Measurements from ENCODE around the gene PSMA5. TPM values are rescaled to one million over a fixed set of nuclear protein-coding genes. Genes with fewer than 3 reads are reported as not detected.

Gene PSMA5
- total RNA-seq, 1 donor = 56.1 TPM

DNA sequence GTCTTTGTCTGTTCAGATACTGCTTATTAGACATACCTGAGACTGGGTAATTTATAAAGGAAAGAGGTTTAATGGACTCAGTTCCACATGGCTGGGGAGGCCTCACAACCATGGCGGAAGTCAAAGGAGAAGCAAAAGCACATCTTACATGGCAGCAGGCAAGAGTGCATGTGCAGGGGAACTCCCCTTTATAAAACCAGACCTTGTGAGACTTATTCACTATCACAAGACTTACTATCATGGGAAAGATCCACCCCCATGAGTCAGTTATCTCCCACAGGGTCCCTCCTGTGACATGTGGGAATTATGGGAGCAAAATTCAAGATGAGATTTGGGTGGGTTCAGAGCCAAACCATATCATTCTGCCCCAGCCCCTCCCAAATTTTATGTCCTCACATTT lies 7.1 kb upstream of the PSMA5 start:
- TF ChIP-seq CTCF (IDR thresholded peaks at IDR 0.05; ENCODE audit: insufficient read depth, low read length) = no peak
- no peak for DNase-seq (ENCODE audit: low read depth)
- H3K4me3 ChIP-seq (ENCODE audit: low read depth, low read length) = no peak overlapping the region

GRCh38 chr1:109432336-109432735 lies 6.1 kb upstream of the PSMA5 start:
- no peak for TF ChIP-seq CTCF (IDR thresholded peaks at IDR 0.05; ENCODE audit: insufficient read depth, low read length)
- DNase-seq (ENCODE audit: low read depth) = peak; percentile 58
- H3K4me3 ChIP-seq (ENCODE audit: low read depth, low read length) = no peak overlapping the region

DNA sequence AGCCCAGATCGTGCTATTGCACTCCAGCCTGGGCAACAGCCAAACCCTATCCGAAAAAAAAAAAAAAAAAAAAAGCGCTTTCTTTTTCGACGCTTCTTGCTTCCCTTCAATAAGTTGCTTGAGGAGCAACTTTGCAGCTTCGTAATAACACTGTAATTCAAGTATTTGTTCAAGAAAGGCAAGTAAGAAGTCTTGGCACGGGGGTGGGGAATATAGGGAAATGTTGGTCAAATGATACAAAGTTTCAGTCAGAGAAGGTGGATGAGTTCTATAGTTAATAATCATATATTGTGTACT lies 871 bp upstream of the PSMA5 start:
- peak overlapping the region; percentile 76 for H3K4me3 ChIP-seq (ENCODE audit: low read depth, low read length)
- no peak for TF ChIP-seq CTCF (IDR thresholded peaks at IDR 0.05; ENCODE audit: insufficient read depth, low read length)
- DNase-seq (ENCODE audit: low read depth) = peak; percentile 44

- peak; percentile 39 for DNase-seq (ENCODE audit: low read depth)
- peak overlapping the region; percentile 76 for H3K4me3 ChIP-seq (ENCODE audit: low read depth, low read length)
- TF ChIP-seq CTCF (IDR thresholded peaks at IDR 0.05; ENCODE audit: insufficient read depth, low read length) = no peak
Measured at GRCh38 chr1:109425391-109426280, 612 bp downstream of the PSMA5 start.

- TF ChIP-seq CTCF (IDR thresholded peaks at IDR 0.05; ENCODE audit: insufficient read depth, low read length) = no peak
- no peak overlapping the region for H3K4me3 ChIP-seq (ENCODE audit: low read depth, low read length)
- no peak for DNase-seq (ENCODE audit: low read depth)
Measured at GRCh38 chr1:109423498-109423897, 2.8 kb downstream of the PSMA5 start.

GRCh38 chr1:109412551-109412950 lies 13.7 kb downstream of the PSMA5 start:
- no peak overlapping the region for H3K4me3 ChIP-seq (ENCODE audit: low read depth, low read length)
- no peak for TF ChIP-seq CTCF (IDR thresholded peaks at IDR 0.05; ENCODE audit: insufficient read depth, low read length)

GRCh38 chr1:109404838-109405237 lies 21.4 kb downstream of the PSMA5 start:
- H3K4me3 ChIP-seq (ENCODE audit: low read depth, low read length) = no peak overlapping the region
- no peak for TF ChIP-seq CTCF (IDR thresholded peaks at IDR 0.05; ENCODE audit: insufficient read depth, low read length)
- DNase-seq (ENCODE audit: low read depth) = no peak

More at GRCh38 chr1:109412551-109412950, 13.7 kb downstream of the PSMA5 start:
- DNase-seq (ENCODE audit: low read depth) = no peak

All from fibroblast of the aortic adventitia (primary cell).